ENCODE results near the gene ZNF653. TPM values are rescaled to one million over a fixed set of nuclear protein-coding genes. Genes with fewer than 3 reads are reported as not detected.

Gene ZNF653
- total RNA-seq, 2 experiments from 2014 or later: 14.1 to 21.5 TPM

- H3K4me1 ChIP-seq (ENCODE audit: insufficient read depth, low read length, poor library complexity, severe bottlenecking): no peaks in the 10 kb centered on the region
- ChIA-PET CTCF (ENCODE audit: unreplicated experiment) (no interaction called here), POLR2A (interaction anchor here (0.7 kb wide), 1 partner anchor 65 kb away, joined by 3 read pairs; the partner anchor contains the start of gene ECSIT)
- no peaks in the 10 kb centered on the region for H3K9me3 ChIP-seq (ENCODE audit: low read length)
- intact Hi-C loops (cut with micrococcal nuclease; ENCODE audit: unreplicated experiment): no loop called here
- no peak overlapping the region for H2AFZ ChIP-seq (ENCODE audit: low read length)
- H3K4me3 ChIP-seq (ENCODE audit: low read depth, low read length, poor library complexity, severe bottlenecking): no peak overlapping the region
- H3K27ac ChIP-seq (ENCODE audit: low read depth, low read length, poor library complexity, severe bottlenecking): no peak overlapping the region
- H3K36me3 ChIP-seq (ENCODE audit: insufficient read depth, low read length): no peaks in the 10 kb centered on the region
- no peaks in the 10 kb centered on the region for H4K20me1 ChIP-seq (ENCODE audit: insufficient read depth, low read length)
- no peak overlapping the region for H3K4me2 ChIP-seq (ENCODE audit: low read length)
- no peaks in the 10 kb centered on the region for H3K79me2 ChIP-seq (ENCODE audit: insufficient read depth, low read depth, low read length)
- DNase-seq (ENCODE audit: low spot score): no peak
- no TSS peak for BruUV-seq (replicated peaks)
- TF ChIP-seq CTCF (conservative IDR thresholded peaks at IDR 0.05; ENCODE audit: low read length): no peak
- no peak for TF ChIP-seq EZH2phosphoT487 (IDR thresholded peaks at IDR 0.05; ENCODE audit: borderline replicate concordance, low read depth, low read length)
- no peaks in the 10 kb centered on the region for H3K9me2 ChIP-seq (ENCODE audit: insufficient read depth, low read length)
Measured at GRCh38 chr19:11464333-11465265, 41.0 kb downstream of the ZNF653 start.

- H3K36me3 ChIP-seq (ENCODE audit: insufficient read depth, low read length): no peaks in the 10 kb centered on the region
- H3K9me3 ChIP-seq (ENCODE audit: low read length): no peaks in the 10 kb centered on the region
- DNase-seq (ENCODE audit: low spot score): peak; percentile 38
- BruUV-seq (replicated peaks): no TSS peak
- no peaks in the 10 kb centered on the region for H4K20me1 ChIP-seq (ENCODE audit: insufficient read depth, low read length)
- no peaks in the 10 kb centered on the region for H3K9me2 ChIP-seq (ENCODE audit: insufficient read depth, low read length)
- H2AFZ ChIP-seq (ENCODE audit: low read length): no peak overlapping the region
- H3K4me2 ChIP-seq (ENCODE audit: low read length): no peak overlapping the region
- CTCF ChIA-PET (ENCODE audit: unreplicated experiment): no interaction called here
- TF ChIP-seq EZH2phosphoT487 (IDR thresholded peaks at IDR 0.05; ENCODE audit: borderline replicate concordance, low read depth, low read length) (no peak), CTCF (conservative IDR thresholded peaks at IDR 0.05; ENCODE audit: low read length) (no peak)
- H3K4me1 ChIP-seq (ENCODE audit: insufficient read depth, low read length, poor library complexity, severe bottlenecking): no peaks in the 10 kb centered on the region
- H3K4me3 ChIP-seq (ENCODE audit: low read depth, low read length, poor library complexity, severe bottlenecking): no peak overlapping the region
- H3K27ac ChIP-seq (ENCODE audit: low read depth, low read length, poor library complexity, severe bottlenecking): no peak overlapping the region
- intact Hi-C loops (cut with micrococcal nuclease; ENCODE audit: unreplicated experiment): no loop called here
- POLR2A ChIA-PET: no interaction called here
- H3K79me2 ChIP-seq (ENCODE audit: insufficient read depth, low read depth, low read length): no peaks in the 10 kb centered on the region
Measured at GRCh38 chr19:11463391-11463790, 42.2 kb downstream of the ZNF653 start.

GRCh38 chr19:11461453-11461852, 44.2 kb downstream of the ZNF653 start:
- intact Hi-C loops (cut with micrococcal nuclease; ENCODE audit: unreplicated experiment): no loop called here
- DNase-seq (ENCODE audit: low spot score): no peak

More at GRCh38 chr19:11461453-11461852, 44.2 kb downstream of the ZNF653 start:
- no TSS peak for BruUV-seq (replicated peaks)
- Histone ChIP-seq H3K4me3 (ENCODE audit: low read depth, low read length, poor library complexity, severe bottlenecking) (no peak overlapping the region), H3K79me2 (ENCODE audit: insufficient read depth, low read depth, low read length) (no peaks in the 10 kb centered on the region), H3K27ac (ENCODE audit: low read depth, low read length, poor library complexity, severe bottlenecking) (no peak overlapping the region), H2AFZ (ENCODE audit: low read length) (no peak overlapping the region), H4K20me1 (ENCODE audit: insufficient read depth, low read length) (no peaks in the 10 kb centered on the region), H3K9me2 (ENCODE audit: insufficient read depth, low read length) (no peaks in the 10 kb centered on the region), H3K36me3 (ENCODE audit: insufficient read depth, low read length) (no peaks in the 10 kb centered on the region), H3K4me2 (ENCODE audit: low read length) (no peak overlapping the region), H3K4me1 (ENCODE audit: insufficient read depth, low read length, poor library complexity, severe bottlenecking) (no peaks in the 10 kb centered on the region), H3K9me3 (ENCODE audit: low read length) (no peaks in the 10 kb centered on the region)
- ChIA-PET CTCF (ENCODE audit: unreplicated experiment) (no interaction called here), POLR2A (interaction anchor here (0.6 kb wide), 1 partner anchor 9 kb away, joined by 5 read pairs; no protein-coding TSS in a partner anchor)
- TF ChIP-seq EZH2phosphoT487 (IDR thresholded peaks at IDR 0.05; ENCODE audit: borderline replicate concordance, low read depth, low read length) (no peak), CTCF (conservative IDR thresholded peaks at IDR 0.05; ENCODE audit: low read length) (no peak)

All from OCI-LY7 (cell line).